Iris pigment epithelial cell (primary cell): ENCODE results near the gene MAPKBP1.

Experiments
- DNase-seq: peaks from one replicate; pipeline ENCODE4 v3.0.0-alpha.2; 2011; ENCODE audit warnings: low read depth

MAPKBP1 gene

DNA sequence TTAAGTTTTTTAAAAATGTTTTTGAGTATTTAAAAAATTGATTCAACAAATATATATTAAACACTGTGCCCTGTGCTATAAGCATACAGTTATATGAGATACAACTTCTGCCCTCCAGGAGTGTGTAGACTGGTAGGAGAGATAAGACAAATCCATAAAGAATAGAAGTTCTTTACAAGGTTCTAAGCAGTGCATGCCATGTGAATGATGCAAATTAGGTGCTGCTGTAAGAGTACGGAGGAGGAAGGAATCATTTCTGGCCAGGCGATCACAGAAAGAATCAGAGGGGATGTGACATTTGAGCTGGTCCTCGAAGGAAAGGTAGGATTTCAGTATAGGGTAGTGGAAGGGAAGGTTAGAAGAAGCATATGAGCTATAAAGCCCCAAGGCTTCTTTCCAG, 14.0 kb downstream of the MAPKBP1 start:
- DNase-seq, result no peak

DNA sequence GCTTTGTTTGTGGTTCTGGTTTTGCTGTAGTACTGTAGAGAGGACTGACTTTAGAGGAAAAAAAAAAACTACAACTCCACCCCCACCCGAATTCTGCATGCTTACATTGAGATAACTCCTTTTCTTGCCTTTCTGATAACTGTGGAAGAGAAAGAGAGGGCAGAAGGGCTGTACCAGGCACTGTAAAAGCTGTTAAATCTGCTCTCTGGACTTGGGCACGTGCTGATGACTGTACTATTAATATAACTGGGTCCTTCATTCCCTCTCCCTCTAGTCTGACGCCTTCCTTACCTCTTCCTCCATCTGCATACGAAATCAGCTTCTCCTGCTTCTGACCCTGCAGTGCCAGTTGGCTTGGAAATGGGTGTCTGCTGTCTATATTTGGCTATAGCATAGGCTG, 15.0 kb downstream of the MAPKBP1 start:
- DNase-seq, result no peak

DNA sequence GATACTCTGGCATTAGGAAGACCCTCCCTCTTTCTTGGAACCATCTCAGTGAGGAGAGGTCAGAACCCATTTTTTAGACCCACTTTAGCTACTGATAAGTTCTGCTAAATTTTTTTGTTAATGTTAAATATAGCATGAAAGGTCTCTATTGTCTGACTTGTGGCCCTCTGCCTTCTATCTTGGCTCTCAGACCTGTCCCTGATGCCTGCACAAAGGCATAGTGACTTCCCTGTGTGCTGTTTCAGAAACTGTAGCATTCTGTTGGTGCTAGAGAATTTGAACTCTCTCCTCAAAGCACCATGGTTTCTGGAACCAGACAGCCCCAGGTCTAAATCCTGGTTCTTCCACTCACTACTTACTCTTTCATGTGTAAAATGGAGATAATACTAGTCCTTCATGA, 15.4 kb downstream of the MAPKBP1 start:
- DNase-seq, result no peak

DNA sequence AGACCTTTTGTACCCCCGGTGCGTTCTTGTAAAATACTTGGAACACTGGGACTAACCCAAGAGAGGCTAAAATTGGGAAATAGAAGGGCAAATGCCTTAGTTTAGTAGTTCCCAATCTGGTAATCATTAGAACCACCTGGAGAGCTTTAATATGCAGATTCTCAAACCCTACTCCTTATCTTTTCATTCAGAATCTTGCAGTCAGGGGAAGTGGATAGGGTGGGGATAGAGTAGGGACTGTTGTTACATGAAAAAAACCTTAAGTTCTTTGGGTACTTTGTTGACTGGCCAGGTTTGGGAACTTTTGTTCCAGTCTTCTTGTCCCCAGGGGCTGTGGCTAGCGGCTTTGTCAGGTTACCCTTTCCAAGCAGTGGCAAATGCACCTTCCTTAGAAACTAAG, 15.9 kb downstream of the MAPKBP1 start:
- DNase-seq, result no peak

DNA sequence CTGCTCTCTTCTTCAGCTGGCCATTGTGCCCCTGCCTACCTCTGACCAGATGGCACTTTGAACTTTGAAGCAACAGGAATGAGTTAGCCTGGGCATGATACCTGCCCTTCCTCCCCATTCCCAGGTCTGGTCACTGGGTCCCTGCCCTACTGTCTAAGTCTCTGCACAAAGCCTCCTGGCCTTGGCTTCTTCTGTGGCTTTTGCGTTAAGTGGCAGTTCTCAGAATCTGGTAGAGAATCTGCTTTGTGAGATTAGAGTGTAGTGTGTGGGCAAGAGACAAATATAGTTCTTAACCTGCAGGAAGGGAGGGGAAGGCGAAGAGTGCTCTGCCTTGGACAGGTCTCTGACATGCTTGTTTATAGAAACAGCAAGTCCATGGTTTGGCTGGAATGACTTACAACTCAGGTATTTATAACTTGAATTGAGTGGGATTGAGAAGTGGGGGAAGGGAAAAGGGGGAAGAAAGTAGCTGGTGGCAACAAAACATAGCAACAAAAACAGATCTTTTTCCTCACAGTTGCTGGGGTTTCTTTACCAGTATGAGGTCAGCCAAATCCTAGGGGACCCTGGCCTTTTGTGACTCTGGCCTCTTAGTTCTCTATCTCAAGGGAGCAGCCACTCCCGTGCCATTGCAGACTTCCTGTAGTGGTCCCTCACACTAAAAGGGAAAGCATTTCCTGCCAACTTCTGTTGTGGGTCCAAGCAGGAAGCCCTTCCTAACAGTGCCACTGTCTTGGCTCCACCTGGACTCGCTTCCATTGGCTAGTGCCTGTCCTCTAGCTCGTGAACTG, 16.7 kb downstream of the MAPKBP1 start:
- peak; percentile 82 for DNase-seq

DNA sequence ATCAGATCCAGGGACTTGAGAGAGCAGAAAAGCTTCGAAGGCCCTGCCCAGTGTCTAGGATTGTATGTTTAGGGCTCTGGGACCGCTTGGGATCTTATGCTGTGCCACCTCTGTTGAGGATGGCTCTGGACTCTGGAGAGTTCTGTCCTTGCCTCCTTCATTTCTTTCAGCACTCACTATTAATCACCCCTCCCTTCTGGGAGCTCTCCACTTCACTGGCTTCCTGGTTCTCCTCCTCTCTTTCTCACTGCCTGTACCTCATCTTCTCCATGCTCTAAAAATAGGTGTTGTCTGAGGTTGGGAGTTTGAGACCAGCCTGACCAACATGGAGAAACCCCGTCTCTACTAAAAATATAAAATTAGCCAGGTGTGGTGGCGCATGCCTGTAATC, 17.3 kb downstream of the MAPKBP1 start:
- no peak for DNase-seq

DNA sequence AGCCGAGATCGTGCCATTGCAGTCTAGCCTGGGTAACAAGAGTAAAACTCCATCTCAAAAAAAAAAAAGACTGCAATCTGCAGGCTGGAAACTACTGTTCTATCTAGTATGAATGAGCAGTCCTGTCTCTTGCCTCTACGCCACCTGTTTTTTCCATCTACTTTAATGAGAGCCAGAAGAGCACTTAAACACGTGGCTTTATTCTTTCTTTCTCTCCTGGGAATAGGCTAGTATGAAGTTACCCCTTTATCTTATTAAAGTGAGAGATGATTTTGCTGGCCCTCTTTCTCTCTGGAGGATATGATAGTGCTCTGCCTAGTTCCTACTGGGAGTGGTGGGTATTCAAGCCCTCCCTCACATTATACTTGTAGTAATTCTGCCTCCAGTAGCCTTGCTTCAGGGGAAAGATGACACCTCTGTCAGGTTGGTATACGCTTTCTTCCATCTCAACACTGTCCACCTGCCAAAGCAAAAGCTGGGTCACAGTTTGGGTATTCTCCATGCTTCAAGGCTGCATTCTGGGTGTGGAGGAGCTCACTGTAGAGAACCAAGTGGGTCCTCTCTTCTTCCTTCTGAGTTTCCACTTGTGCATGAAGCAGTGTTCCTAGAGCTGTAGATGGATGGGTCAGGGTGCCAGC, 17.8 kb downstream of the MAPKBP1 start:
- DNase-seq, result no peak

DNA sequence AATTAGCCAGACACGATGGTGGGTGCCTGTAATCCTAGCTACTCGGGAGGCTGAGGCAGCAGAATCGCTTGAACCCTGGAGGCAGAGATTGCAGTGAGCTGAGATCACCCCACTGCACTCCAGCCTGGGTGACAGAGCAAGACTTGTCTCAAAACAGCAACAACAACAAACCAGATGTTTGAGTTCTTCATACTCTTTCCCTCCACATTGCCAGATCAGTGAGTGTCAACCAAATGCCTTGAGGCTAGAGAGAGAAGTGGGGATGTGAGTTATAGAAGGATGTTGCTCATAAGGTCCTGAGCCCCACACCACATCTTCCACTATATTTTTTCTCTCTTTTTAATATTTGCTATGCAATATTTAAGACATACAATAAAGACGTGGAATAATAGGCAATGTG, 19.8 kb downstream of the MAPKBP1 start:
- peak; percentile 39 for DNase-seq

DNA sequence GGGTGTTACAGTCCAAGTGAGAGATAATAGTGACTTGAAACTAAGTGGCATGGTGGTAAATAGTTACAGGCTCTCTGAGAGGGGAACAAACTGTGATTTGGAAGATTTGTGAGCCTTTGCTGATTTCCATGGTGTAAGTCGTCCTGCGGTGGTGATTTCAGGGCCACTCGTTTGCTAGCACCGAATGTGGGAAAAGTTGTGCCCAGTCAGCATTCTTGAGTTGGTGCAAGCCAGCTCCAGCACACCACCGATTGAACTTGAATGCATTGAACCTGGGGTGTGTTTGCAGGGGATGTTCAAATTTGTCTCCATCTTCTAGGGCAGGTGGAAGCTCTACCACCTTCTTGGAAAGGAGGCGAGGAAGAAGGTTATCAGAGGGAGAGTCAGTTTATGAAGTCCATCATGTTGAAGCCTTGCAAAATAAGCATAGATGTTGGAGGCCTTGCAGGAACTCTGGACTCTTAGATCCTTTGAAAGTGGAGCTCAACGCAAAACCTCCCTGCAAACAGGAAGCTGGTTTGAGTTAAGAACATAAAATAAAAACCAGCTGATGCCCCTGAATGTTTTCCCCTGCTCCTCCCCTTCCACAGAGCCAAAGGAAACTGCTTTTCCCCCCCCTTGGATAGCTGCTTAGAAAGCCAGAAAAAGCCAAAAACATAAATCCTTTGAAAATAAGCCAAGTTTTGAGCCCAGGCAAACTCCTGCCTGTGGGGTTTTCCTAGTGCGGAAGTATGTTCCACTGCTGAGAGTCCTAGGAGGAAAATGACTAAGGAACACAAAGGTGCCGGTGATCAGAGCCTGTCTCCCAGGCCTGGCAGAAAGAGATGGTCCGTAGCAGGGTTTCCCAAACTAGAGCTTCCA, 21.9 kb downstream of the MAPKBP1 start:
- peak; percentile 56 for DNase-seq

DNA sequence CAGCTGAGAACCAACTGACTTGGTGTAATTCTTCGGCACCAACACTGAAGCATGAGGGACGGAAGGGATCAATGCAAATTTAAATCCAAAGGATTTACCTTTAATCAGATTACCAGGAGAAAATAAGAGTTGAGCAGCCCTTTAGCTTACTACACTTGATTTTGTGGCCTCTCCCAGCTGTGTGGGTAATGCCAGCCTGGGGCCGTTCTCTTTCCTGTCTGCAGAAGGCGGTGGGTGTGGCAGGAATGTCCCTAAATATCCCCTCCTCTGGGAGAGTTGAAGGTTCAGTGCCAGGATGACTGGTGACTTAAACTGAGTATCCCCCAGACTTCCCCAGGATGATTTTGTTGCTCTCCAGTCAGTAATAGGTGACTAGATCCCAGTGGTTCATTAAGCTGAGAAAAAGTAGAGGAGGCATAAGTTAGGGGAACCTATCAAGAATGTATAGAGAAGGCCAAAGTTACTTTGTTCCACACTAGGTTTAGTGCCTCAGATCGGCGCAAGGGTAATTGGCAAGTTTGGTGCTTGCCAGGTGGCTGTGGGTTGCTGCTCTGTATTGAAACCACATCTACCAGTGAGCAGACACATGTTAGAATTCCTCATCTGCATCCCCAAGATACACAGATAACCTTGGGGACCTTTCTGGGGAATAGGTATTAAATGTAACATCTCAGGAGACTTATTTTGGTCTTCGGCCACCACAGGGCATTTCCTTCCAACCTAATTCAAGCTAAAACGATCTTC, 23.1 kb downstream of the MAPKBP1 start:
- DNase-seq, result no peak

DNA sequence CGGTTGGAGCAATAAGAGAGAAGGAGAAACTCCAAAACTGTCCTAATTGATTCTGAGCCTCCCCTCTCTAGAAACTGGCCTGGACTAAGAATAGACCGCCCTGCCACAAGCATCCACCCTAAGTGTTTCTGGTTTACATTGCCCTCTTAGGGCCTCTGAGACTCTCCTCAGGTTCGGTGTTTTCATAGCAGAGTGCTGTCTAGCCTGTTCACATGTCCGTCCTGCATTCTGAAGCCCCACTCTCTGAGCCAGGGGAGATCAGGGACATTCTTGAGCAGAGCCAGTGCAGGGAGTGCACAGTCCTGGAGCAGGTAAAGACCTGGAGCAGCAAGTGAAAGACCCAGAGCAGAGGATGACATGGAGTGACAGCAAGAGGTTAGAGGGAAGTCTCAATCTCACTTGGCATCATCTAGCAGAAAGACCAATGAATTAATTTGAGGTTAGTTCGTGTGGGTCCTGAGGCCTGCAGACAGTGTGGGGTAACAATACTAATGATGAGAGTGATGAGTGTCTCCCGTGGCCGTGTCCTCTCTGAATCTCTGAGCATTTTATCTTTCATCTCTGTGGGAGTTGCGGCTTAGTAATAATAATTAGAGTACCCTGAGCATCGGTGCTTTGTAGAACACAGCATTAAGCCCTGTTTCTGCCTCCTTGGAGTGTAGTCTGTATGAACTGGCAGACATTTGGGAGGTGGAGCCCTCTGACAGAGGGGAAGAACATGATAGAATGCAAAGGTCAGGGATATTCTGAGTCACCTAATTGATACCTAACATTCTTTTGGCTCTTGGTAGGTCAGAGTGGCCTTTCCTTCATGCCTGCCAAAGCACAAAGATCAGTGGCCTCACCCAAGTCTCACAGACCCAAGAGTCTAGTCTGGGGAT, 24.6 kb downstream of the MAPKBP1 start:
- DNase-seq, result no peak

DNA sequence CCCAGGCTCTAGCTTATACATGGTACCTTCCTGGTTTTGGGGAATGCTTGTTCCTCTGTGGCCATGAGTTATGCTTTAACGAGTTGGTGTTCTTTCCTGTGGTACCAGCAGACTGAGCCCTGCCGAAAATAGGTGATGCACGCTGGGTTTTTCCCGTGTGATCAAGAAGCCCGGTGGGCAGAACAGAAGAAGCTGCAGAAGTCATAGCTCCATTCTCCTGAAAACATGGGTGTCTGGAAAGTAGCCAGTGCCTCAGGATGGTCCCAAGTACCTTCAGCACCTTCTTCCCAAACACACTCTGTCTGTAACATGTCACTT, 25.2 kb downstream of the MAPKBP1 start:
- no peak for DNase-seq

DNA sequence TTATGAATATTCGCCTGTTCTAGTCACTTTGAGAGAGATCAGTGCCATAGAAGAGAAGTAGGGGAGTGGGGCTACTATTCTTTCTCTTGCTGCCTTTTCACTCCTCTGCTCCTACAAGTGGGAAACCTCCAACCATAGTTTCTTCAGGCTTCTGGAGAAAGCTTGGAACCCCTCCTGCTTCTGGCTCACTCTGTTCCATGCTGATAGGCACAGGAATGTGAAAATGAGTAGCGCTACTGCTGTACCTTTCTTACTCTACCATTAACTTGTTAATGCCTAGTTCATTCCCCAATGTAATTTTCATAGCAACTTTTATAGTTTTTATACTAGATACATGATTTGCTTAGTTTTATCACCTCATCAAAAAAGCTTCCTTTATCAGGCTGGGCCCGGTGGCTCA, 26.9 kb downstream of the MAPKBP1 start:
- DNase-seq, result no peak

DNA sequence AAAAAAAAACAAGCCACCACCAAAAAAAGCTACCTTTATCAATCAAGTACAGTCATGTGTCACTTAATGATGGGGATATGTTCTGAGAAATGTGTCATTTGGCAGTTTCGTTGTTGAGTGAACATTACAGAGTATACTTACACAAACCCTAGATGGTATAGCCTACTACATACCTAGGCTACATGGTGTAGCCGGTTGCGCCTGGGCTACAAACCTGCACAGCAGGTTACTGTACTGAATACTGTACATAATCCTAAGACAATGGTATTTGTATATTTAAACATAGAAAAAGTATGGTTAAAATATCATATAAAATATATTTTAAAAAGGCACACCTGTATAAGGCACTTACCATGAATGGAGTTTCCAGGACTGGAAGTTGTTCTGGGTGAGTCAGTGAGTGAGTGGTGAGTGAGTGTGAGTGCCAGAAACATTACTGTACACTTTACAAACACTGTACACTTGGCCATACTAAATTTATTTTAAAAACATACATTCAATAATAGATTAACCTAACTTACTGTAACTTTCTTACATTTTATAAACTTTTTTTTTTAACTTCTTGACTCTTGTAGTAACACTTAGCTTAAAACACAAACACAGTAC, 27.7 kb downstream of the MAPKBP1 start:
- peak; percentile 60 for DNase-seq

DNA sequence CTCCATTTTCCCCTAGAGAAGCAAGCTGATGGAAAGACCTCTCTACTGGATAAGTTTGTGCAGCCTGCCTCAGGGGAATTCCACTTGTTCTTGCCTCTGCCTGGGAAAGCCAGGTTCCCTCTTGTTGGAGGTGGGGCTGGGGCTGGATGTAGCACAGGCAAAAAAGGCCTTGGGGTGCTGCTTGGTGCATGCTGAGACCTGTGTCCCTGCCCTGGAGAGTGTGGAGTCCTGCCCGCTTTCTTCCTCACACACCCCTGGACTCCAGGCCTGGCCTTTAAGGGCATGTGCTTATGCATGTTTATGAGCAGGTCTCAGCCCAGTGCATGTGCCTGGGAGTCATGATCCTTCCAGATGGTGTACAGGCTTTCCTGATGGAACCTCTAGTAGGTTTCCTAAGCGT, 30.1 kb downstream of the MAPKBP1 start:
- no peak for DNase-seq

DNA sequence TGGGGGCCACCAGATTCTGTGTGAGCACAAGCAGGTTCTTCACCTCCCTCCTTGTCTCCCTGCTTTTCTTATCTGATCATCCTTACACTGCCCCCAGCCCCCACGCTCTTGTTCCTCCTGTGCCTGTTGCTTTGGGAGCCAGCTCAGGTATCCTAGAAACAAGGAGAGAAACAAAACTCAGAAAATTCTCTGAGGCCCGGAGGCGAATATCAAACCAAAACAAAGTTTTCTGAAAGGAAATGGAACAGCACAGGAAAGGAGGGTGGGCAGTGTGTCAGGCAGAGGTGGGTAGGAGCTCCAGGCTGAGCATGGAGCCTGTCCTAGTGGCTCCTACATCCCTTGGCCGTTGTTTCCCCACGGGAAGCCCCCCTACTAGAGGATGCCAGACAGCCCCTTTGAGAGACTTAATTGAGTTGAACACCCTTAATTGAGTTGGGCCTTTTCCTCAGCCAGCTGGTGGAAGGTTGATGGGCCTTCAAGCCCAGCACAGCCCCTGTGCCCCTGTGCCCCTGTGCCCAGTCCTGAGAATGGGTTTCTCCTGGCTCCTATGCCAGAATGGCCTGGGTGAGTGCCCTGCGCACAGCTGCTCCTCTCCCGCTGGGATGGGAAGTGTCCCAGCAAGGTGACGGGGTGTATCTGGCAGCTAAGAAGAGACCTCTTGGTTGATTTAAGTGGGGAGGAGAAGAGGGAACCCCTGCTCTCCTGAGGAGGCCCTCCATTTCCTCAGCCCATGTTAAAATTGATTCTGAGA, 30.8 kb downstream of the MAPKBP1 start:
- DNase-seq, result no peak

DNA sequence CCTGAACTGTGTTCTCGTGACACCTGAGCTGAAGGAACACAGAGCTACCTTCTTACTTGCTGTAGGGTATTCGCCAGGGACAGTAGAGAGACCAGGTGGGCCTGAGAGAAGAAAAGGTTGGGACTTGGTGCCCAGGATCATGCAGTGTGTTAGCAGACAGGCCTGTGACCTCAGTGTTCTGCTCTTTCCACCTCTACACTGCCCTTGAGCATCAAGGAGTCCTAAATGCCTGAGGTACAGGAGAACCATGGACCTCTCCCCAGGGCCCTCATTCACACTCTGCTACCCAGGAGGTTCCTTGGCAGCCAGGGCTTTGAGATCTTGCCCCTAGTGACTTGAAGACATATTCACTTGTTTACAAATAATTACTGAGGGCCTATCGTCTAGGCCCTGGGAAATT, 31.4 kb downstream of the MAPKBP1 start:
- DNase-seq, result no peak

DNA sequence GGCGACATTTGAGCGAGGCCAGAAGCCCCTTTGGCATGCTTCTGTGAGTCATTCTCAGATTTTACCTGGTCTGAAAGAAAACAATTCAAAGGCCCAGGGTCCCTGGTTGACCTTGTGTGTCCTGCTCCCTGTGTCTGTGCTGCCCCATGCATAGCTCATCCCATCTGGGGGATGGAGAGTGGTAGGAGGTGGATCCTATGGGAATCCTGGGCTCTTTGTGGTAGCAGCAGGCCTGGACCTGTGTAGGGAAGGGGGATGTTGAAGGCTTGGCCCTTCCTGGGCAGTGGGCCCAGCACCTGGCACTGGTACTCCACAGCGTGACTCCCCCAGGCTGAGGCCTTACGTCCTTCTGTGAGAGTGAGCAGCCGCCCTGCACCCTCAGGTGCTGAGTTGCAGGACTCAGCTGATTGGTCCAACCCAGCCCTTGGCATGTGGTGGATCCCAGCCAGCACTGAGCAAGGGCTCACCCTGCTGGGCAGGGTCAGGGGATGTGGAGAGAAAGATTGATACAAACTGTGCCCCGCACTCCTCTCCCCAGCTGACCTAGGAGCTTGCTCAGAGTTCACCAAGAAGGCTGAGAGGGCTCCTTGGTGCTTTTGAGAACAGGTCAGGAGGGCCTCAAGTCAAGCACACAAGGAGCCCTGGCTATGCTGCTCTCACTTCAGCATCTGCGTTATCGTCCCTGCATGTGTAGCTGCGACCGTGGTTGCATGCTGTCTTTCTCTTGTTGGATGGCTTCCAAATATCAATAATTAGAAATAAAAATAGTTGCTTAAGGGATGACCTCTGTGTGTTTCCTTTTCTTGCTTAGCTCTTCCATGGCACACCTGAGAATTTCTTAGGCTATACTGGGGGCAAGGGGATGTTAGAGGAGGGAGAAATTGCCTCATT, 32.3 kb downstream of the MAPKBP1 start:
- DNase-seq, result no peak

DNA sequence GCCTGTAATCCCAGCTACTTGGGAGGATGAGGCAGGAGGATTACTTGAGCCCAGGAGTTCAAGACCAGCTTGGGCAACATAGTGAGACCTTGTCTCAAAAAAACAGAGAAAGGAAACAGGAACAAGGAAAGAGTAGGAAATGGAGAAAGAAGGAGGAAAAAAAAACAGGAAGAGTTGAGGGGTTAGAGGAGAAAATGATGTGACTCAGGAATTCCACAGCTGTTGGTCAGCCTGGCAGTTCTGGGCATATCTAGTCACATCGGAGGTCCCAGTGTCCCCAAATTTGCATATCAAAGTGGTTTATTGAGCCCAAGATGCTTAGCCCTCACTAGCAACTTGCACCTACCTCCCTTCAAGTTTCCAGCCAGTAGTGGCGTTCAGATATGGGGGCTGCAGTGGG, 34.8 kb downstream of the MAPKBP1 start:
- no peak for DNase-seq
